Activated naive CD8-positive, alpha-beta T cell treated with anti-CD3 and anti-CD28 coated beads, Interleukin-2, amount 50 U/mL, for 16 hours (primary cell): ENCODE data around the gene SHPK.

Experiments
- DNase-seq: peaks from one replicate; pipeline ENCODE4 v3.0.0-alpha.2; 2020; ENCODE audit warnings: low read depth, low spot score

SHPK gene

DNA sequence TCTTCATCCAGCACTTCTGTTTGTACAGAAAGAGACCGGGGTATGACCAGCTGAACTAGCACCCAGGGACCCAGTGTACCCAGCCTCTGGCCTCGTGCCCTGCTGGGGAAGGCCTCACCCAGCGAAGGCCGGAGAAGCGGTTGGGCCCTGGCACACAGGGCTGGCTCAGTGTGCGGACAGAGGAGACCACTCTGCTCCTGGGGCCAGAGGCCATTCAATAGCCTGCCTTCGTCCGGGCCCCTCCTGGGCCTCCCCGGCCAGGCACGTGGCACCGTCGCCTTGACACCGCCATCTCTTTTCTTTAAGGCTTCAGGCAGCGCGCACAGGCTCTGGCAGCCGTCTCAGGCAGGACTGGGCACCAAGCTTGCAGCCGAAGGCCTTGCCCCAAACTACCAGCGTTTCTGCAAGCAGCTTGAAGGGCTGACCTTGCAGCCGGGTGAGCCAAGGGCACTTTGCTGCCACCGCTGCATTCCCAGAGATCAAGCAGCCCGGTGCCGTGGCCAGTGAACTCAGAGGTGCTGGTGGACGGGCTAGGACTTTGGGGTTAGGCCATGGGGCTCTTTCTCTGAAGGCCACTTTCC is 24.4 kb upstream of the SHPK start:
- DNase-seq, result no peak

GRCh38 chr17:3659541-3660111 is 23.6 kb upstream of the SHPK start:
- DNase-seq, result no peak

- DNase-seq, result no peak
Measured at GRCh38 chr17:3658784-3659449, 22.9 kb upstream of the SHPK start.

DNA sequence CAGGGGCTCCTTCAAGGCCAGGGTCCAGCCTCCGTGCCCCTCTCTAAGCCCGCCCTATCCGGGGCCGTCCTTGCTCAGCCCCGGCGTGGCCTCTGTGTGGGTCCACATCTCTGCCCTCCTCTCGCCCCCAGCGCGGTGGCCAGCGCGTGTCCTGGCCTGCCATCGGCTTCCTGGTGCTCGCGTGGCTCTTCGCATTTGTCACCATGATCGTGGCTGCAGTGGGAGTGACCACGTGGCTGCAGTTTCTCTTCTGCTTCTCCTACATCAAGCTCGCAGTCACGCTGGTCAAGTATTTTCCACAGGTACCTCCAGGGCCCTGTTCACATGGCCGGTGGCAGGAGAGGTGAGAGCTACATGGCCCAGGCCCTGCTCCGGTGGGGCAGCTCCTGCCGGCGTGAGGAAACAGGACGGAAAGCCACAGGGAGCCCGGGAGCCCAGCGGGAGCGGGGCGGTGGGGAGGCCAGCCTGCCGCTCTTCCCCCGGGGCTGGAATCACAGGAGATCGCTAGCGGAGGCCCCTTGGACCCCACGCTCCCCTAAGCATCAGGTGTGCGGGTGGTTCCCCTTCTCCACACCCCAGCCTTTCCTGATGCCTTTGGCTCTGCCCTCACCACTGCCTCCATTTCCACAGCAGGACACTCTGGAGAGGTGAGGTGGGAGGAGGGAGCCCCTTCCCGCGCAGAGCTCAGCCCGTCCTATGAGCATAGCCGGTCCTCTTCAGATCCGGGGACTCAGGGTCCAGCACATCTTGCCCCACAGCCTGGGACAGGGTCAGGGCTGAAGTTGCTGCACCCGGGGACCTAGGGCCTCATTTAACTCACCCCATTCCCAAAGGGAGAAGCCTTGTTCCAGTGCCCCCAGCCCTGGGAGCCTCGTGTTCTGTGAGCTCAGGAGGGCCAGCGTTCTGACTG is 22.1 kb upstream of the SHPK start:
- no peak for DNase-seq

DNA sequence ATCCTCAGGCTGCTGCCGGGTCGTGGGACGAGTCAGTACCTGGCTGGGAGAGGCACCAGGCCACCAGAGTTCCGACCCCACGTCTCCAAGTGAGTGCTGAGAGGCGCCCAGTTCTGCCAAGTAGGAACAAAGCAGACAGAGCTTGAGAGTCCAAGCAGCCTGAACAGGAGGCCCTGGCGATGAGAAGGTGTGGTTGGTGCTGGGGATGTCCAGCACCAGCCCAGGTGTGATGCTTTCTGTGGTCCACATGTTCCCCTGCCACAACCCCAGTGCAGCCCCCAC is 21.5 kb upstream of the SHPK start:
- DNase-seq, result no peak

DNA sequence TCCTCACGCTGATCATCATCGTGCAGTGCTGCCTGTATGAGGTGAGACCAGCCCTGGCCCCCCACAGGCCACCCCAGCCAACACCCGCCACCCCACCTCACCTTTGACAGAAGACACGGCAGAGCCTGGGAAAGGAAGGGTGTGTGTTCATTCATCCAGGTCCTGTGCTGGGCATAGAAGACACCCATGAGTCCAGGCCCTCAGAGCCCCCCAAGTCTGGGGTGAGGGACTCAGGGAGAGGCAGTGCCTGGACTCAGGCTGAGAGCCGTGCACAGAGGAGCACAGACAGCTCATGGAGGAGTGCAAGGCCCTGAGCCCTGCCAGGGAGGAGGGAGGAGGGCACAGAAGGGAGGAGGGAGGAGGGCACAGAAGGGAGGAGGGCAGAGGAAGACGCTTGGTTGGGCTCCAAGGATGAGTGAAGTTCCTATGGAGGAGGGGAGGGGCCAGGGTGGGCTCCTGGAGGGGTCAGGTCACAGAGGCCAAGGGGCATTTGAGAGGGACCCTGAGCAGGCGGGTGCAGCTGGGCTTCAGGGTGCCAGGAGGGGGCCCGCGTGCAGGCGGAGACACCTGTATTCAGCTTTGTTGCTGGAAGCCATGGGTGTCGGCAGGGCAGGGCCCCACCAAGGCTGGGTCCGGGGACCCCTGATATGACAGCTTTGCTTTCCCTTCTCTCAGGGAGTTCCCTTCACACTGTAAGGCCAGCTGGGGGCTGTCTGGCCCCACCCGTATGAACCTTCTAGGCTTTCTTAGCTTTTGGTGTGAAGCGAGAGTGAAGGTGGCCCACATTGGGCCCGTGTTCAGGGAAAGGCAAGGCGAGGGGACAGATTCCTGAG is 20.9 kb upstream of the SHPK start:
- no peak for DNase-seq

DNA sequence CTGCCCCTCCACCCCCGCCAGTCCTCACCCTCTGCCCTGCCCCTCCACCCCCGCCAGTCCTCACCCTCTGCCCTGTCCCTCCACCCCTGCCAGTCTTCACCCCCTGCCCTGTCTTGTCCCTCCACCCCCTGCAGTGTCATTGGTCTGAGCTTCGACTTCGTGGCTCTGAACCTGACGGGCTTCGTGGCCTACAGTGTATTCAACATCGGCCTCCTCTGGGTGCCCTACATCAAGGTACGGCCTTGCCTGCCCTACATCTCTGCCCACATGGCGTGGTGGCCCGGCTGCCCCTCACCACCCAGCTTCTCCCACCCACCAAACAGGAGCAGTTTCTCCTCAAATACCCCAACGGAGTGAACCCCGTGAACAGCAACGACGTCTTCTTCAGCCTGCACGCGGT is 20.3 kb upstream of the SHPK start:
- no peak for DNase-seq

DNA sequence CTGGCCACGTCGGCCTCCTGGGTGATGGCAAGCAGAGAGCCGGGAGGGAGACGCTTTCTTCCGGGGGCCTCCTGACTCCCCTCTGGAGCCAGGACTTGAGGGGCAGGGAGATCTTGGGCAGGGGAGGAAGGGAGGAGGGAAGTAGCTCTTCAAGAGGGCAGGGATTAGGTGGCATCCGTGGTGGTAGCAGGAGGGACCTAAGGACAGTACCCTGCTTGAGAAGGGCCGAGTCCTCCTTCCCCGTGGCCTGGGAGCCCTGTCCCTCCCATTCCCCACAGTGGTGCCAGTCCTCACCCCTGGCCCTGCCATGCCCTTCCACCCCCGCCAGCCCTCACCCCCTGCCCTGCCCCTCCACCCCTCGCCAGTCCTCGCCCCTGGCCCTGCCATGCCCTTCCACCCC is 19.7 kb upstream of the SHPK start:
- DNase-seq, result no peak

GRCh38 chr17:3647769-3648555 is 11.9 kb upstream of the SHPK start:
- no peak for DNase-seq

DNA sequence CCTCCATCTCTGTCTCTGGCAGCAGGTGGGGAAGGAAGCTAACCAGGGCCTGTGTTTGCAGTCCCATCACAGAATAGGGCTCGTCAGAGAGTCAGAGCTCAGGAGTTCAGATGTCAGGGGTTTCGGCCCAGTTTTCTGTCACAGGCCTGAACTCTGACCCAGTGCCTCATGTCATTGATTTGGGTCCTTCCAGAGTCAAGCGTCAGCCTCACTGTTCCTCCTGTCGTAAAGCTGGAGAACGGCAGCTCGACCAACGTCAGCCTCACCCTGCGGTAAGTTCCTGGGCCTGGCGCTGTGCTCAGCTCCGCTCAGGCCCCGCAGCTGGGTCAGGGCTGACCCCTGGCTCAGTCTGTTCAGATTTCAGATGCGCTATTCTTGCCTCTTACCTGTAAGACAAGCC is 11.2 kb upstream of the SHPK start:
- no peak for DNase-seq

GRCh38 chr17:3645310-3645709 is 9.3 kb upstream of the SHPK start:
- DNase-seq, result no peak

DNA sequence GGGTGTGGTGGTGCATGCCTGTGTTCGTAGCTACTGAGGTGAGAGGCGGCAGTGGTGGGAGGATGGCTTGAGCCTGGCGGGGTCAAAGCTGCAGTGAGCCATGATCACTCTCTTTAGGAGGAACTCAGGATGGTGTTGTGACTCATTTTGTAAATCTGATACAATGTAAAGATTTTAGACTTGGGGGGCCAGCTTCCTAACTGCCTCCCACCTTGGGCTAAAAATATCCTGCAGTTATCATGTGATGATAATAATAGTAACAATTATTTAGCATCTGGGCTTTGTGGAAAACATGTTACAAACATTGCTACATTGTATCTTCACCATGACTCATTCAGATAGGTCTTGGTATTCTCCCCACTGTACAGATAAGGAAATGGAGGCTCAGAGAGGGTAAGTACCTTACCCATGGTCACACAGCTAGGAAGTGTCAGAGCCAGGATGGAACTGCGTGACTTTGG is 7.9 kb upstream of the SHPK start:
- DNase-seq, result no peak

- no peak for DNase-seq
Measured at GRCh38 chr17:3641717-3642486, 5.9 kb upstream of the SHPK start.

DNA sequence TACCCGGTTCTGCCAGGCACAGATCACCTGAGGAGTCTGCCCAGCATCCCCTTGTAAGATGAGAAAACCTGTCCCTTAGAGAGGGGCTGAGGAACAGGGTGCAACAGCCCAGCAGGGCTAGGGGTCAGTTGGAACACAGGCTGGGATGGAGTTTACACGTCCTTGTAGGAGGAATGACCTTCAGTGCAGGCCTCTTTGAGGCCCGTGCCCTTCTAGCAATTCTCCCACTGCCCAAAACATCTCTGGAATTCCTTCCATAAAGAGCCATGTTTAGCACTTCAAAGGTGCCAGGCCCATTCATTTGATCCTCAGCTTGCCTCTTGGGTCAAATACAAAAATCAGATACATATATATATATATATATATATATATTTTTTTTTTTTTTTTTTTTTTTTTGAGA is 5.0 kb upstream of the SHPK start:
- no peak for DNase-seq

- no peak for DNase-seq
Measured at GRCh38 chr17:3639981-3640596, 4.0 kb upstream of the SHPK start.

GRCh38 chr17:3636908-3637373 is 891 bp upstream of the SHPK start:
- DNase-seq, result no peak

DNA sequence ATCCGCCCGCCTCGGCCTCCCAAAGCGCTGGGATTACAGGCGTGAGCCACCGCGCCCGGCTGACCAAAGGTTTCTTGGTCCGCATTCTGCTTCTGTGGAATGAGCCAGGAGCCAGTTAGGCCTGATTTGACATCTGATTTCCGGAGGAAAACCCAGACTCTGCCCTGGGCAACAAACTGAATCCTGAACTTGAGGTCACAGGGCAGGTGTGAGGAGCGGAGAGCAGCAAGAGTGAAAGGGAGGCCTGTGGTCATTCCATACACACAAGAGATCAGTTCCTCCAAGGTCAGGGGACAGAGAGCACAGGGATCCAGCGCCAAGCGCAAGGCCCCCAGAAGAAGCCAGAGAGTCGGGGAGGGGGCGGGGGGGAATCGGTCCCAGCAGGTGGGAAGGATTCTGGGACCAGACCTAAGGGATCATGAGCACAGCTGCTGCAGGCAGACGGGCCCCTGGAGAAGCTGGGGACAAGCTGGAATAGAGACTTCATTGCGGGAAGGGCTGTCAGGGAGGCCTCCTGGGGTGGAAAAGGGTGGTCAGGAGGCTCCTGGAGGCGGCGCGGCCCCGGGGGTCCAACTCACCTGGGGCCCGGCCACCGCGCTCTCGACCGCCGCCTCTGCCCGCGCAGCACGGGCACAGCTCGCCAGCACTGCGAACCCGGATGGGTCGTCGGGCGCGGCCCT is 436 bp downstream of the SHPK start:
- no peak for DNase-seq

- DNase-seq, result no peak
Measured at GRCh38 chr17:3632287-3632686, 3.8 kb downstream of the SHPK start.

GRCh38 chr17:3630781-3631180 is 5.3 kb downstream of the SHPK start:
- no peak for DNase-seq
